ENCODE data around the gene MYO7B.

DNA sequence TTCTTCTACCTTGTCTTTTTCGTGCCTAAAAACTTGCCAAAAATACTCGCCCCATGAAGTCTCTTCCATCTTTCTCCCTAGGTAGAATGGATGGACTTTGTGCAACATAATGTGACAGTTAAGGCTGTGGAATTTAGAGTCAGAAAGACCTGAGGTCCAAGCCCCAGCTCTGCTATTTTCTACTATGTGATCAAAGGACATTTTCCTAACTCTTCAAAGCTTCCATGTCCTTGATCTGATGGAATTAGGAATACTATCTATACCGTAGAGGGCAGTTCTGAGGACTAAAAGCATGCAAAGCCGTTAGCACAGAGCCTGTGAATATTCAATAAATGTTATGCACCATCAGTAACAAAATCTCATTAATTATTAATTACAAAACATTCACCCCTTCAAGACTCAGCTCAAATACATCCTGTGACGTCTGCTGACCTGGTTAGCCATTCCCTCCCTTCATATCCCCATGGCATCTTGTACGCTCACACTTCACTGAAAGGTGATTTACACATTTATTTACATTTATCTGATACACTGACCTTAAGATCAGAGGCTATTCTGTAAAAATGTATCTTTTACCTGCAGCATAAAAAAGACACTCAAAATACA lies 24.3 kb upstream of the MYO7B start:
- no peak for TF ChIP-seq POLR2A (IDR thresholded peaks at IDR 0.05)
- TF ChIP-seq, protein P1, sequence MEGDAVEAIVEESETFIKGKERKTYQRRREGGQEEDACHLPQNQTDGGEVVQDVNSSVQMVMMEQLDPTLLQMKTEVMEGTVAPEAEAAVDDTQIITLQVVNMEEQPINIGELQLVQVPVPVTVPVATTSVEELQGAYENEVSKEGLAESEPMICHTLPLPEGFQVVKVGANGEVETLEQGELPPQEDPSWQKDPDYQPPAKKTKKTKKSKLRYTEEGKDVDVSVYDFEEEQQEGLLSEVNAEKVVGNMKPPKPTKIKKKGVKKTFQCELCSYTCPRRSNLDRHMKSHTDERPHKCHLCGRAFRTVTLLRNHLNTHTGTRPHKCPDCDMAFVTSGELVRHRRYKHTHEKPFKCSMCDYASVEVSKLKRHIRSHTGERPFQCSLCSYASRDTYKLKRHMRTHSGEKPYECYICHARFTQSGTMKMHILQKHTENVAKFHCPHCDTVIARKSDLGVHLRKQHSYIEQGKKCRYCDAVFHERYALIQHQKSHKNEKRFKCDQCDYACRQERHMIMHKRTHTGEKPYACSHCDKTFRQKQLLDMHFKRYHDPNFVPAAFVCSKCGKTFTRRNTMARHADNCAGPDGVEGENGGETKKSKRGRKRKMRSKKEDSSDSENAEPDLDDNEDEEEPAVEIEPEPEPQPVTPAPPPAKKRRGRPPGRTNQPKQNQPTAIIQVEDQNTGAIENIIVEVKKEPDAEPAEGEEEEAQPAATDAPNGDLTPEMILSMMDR (IDR thresholded peaks at IDR 0.05), result no peak

All from breast epithelium (tissue), 3 donors.